Astrocyte (in vitro differentiated cells and primary cell): Measurements from ENCODE around the gene MBP. TPM values are rescaled to one million over a fixed set of nuclear protein-coding genes. Genes with fewer than 3 reads are reported as not detected.

Experiments used
- DNase-seq: peaks from one replicate; pipeline ENCODE4 v3.0.0-alpha.2; 2010; ENCODE audit warnings: low read depth
- FAIRE-seq: peaks from 2 replicates; lab custom pipeline; 2011; peaks lifted over from hg19 to GRCh38; lab: Jason Lieb, UNC
- H2AFZ ChIP-seq: 2 replicates; pipeline ENCODE4 v1.6.0; 2012; ENCODE audit warnings: low read depth, low read length, inconsistent platforms
- H3K27ac ChIP-seq: 2 replicates; pipeline ENCODE4 v1.5.1; 2011; ENCODE audit warnings: low read depth, low read length, inconsistent platforms
- H3K27me3 ChIP-seq: 2 replicates; pipeline ENCODE4 v1.6.0; 2011; ENCODE audit warnings: low read length, inconsistent platforms; ENCODE audit not compliant: insufficient read depth
- H3K36me3 ChIP-seq: 2 replicates; pipeline ENCODE4 v1.5.1; 2011; ENCODE audit warnings: low read length, inconsistent platforms; ENCODE audit not compliant: insufficient read depth
- H3K4me1 ChIP-seq: 2 replicates; pipeline ENCODE4 v1.5.1; 2011; ENCODE audit warnings: low read length, inconsistent platforms; ENCODE audit not compliant: insufficient read depth
- H3K4me2 ChIP-seq: 2 replicates; pipeline ENCODE4 v1.6.0; 2012; ENCODE audit warnings: low read length, inconsistent platforms
- H3K4me3 ChIP-seq: 2 replicates; pipeline ENCODE4 v1.5.1; 2011; ENCODE audit warnings: low read depth, mild to moderate bottlenecking, low read length, inconsistent platforms; ENCODE audit not compliant: insufficient read depth
- H3K79me2 ChIP-seq: 2 replicates; pipeline ENCODE4 v1.6.0; 2012; ENCODE audit warnings: mild to moderate bottlenecking, low read length, inconsistent platforms; ENCODE audit not compliant: insufficient read depth
- H3K9ac ChIP-seq: 2 replicates; pipeline ENCODE4 v1.6.0; 2012; ENCODE audit warnings: mild to moderate bottlenecking, low read length, inconsistent platforms
- H3K9me3 ChIP-seq: 2 replicates; pipeline ENCODE4 v1.5.1; 2012; ENCODE audit warnings: low read depth, mild to moderate bottlenecking, low read length, inconsistent platforms; ENCODE audit not compliant: insufficient read depth
- H4K20me1 ChIP-seq: 2 replicates; pipeline ENCODE4 v1.6.0; 2012; ENCODE audit warnings: low read length, inconsistent platforms; ENCODE audit not compliant: insufficient read depth
- H3K27ac Mint-ChIP-seq: one replicate; pipeline ENCODE4 v1.8.0; 2021; ENCODE audit warnings: mild to moderate bottlenecking, mixed read lengths; ENCODE audit not compliant: unreplicated experiment
- H3K27me3 Mint-ChIP-seq: one replicate; pipeline ENCODE4 v1.8.0; 2021; ENCODE audit warnings: low read depth, mixed read lengths; ENCODE audit not compliant: unreplicated experiment
- H3K36me3 Mint-ChIP-seq: one replicate; pipeline ENCODE4 v1.8.0; 2021; ENCODE audit warnings: low read depth, mixed read lengths; ENCODE audit not compliant: unreplicated experiment
- H3K4me1 Mint-ChIP-seq: one replicate; pipeline ENCODE4 v1.8.0; 2021; ENCODE audit warnings: low read depth, mixed read lengths; ENCODE audit not compliant: unreplicated experiment
- H3K4me3 Mint-ChIP-seq: one replicate; pipeline ENCODE4 v1.8.0; 2021; ENCODE audit warnings: mild to moderate bottlenecking, moderate library complexity, mixed read lengths; ENCODE audit not compliant: unreplicated experiment
- H3K9me3 Mint-ChIP-seq: one replicate; pipeline ENCODE4 v1.8.0; 2021; ENCODE audit warnings: mild to moderate bottlenecking, mixed read lengths; ENCODE audit not compliant: unreplicated experiment
- CTCF ChIP-seq: IDR thresholded peaks from 2 replicates; pipeline ENCODE4 v1.5.1; 2011; ENCODE audit warnings: low read depth, mild to moderate bottlenecking, inconsistent platforms, low read length, moderate library complexity; ENCODE audit not compliant: insufficient read depth
- EZH2 ChIP-seq: IDR thresholded peaks from 2 replicates; pipeline ENCODE4 v1.6.1; 2012; ENCODE audit warnings: mild to moderate bottlenecking, low read length, inconsistent platforms; ENCODE audit not compliant: insufficient read depth
- total RNA-seq: library from RNA; stranded (reverse); gene quantifications from 2 replicates; pipeline ENCODE4 v1.2.1, GENCODE V29; 2021

MBP gene
- total RNA-seq, 1 donor from 2014 or later, result 11.4 TPM

GRCh38 chr18:77088963-77089722 is 43.4 kb downstream of the MBP start:
- Mint-ChIP-seq H3K27me3 (no peaks in the 10 kb centered on the region), H3K36me3 (no peaks in the 10 kb centered on the region), H3K4me1 (peaks cover 23% of the 10 kb centered on the region), H3K9me3 (no peaks in the 10 kb centered on the region), H3K4me3 (no peak overlapping the region), H3K27ac (no peak overlapping the region)
- Histone ChIP-seq H2AFZ (no peak overlapping the region), H3K36me3 (no peaks in the 10 kb centered on the region), H3K9ac (no peak overlapping the region), H4K20me1 (no peaks in the 10 kb centered on the region), H3K27ac (no peak overlapping the region), H3K27me3 (no peaks in the 10 kb centered on the region), H3K4me1 (peaks cover 15% of the 10 kb centered on the region), H3K4me2 (no peak overlapping the region), H3K9me3 (no peaks in the 10 kb centered on the region), H3K79me2 (peaks cover 5% of the 10 kb centered on the region), H3K4me3 (no peak overlapping the region)
- TF ChIP-seq EZH2 (no peak), CTCF (no peak)
- no peak for FAIRE-seq
- no peak for DNase-seq

GRCh38 chr18:77087393-77088141 is 45.0 kb downstream of the MBP start:
- Histone ChIP-seq H3K27me3 (no peaks in the 10 kb centered on the region), H3K9me3 (no peaks in the 10 kb centered on the region), H3K79me2 (peaks cover 6% of the 10 kb centered on the region), H3K27ac (no peak overlapping the region), H3K4me3 (peak overlapping the region; percentile 32), H3K9ac (peak overlapping the region; percentile 59), H3K36me3 (no peaks in the 10 kb centered on the region), H3K4me2 (peak overlapping the region; percentile 77), H4K20me1 (no peaks in the 10 kb centered on the region), H2AFZ (peak overlapping the region; percentile 67), H3K4me1 (peaks cover 18% of the 10 kb centered on the region)
- Mint-ChIP-seq H3K36me3 (no peaks in the 10 kb centered on the region), H3K27me3 (no peaks in the 10 kb centered on the region), H3K27ac (no peak overlapping the region), H3K4me3 (peak overlapping the region; percentile 82), H3K4me1 (peaks cover 25% of the 10 kb centered on the region), H3K9me3 (no peaks in the 10 kb centered on the region)
- DNase-seq (peak; percentile 32), FAIRE-seq (no peak)
- TF ChIP-seq EZH2 (no peak), CTCF (no peak)
